Measurements from ENCODE around the gene ADSS1. TPM values are rescaled to one million over a fixed set of nuclear protein-coding genes. Genes with fewer than 3 reads are reported as not detected.
A peak's percentile ranks its signal among the peaks of the same experiment; 100 is the strongest.

Gene ADSS1
- total RNA-seq, 4 donors from 2014 or later: 5.1 to 32.2 (median 8.8) TPM

DNA sequence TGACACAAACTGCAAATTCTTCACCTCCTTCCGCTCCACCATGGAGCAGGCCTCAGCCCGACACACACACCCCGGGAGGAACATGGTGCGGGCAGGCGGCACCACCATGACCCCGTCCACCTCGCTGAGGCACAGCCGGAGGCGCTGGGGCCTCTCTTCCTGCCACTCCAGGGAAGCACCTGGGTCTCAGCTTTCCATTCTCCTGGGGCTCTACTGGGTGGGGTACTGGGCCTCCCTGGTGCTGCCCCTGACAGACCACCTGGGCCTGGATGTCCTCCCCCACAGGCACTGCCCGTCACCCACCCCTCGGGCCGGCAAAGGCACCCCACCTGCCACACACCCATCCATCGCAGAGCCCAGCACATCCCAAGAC lies 61.7 kb downstream of the ADSS1 start:
- Histone ChIP-seq H3K9me3 (no peaks in the 10 kb centered on the region), H3K36me3 (peaks cover 0 to 59% of the 10 kb centered on the region in 2 donors), H3K27ac (no peak overlapping the region), H3K27me3 (no peaks in the 10 kb centered on the region), H3K4me3 (no peak overlapping the region), H3K4me1 (peaks cover 0 to 99% (median 25%) of the 10 kb centered on the region in 3 donors)
- ATAC-seq: no peak
- WGBS, 2 donors (ENCODE audit: low coverage in 1 of 2): 86% methylated on average over 8 of the region's 13 CpGs; no CpG with 5 or more reads in 1 of the 2 donors
- no peak for TF ChIP-seq EP300 (IDR thresholded peaks at IDR 0.05)
- no peak for TF ChIP-seq POLR2AphosphoS5 (IDR thresholded peaks at IDR 0.05)
- no peak for TF ChIP-seq POLR2A (IDR thresholded peaks at IDR 0.05)
- TF ChIP-seq, protein P1, sequence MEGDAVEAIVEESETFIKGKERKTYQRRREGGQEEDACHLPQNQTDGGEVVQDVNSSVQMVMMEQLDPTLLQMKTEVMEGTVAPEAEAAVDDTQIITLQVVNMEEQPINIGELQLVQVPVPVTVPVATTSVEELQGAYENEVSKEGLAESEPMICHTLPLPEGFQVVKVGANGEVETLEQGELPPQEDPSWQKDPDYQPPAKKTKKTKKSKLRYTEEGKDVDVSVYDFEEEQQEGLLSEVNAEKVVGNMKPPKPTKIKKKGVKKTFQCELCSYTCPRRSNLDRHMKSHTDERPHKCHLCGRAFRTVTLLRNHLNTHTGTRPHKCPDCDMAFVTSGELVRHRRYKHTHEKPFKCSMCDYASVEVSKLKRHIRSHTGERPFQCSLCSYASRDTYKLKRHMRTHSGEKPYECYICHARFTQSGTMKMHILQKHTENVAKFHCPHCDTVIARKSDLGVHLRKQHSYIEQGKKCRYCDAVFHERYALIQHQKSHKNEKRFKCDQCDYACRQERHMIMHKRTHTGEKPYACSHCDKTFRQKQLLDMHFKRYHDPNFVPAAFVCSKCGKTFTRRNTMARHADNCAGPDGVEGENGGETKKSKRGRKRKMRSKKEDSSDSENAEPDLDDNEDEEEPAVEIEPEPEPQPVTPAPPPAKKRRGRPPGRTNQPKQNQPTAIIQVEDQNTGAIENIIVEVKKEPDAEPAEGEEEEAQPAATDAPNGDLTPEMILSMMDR (IDR thresholded peaks at IDR 0.05): no peak

DNA sequence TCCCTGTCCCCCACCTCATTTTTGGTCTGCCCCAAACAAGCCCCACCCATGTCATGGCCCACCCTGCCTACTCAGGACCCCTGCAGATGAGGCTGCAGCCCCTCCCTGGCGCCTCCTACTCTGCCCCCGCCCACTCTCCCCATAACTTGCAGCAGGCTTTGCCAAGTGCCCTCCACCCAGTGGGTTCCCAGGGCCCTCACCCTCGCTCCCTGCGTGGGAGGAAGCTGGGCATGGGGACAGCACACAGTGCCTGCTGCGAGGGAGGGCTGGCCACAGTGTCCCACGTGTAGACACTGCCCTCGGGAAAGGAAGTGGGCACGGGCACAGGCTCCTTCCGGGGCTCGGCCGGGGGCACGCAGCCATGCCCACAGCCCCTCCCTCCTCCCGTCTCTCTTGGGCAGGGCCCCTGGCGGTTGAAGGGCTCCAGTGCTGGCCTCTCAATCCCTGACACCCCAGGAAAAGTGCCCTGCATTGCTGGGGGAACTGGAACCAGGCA lies 62.1 kb downstream of the ADSS1 start:
- Histone ChIP-seq H3K27ac (no peak overlapping the region), H3K36me3 (peaks cover 0 to 63% of the 10 kb centered on the region in 2 donors), H3K4me3 (no peak overlapping the region), H3K27me3 (no peaks in the 10 kb centered on the region), H3K9me3 (no peaks in the 10 kb centered on the region), H3K4me1 (peaks cover 0 to 99% (median 25%) of the 10 kb centered on the region in 3 donors)
- WGBS, 2 donors (ENCODE audit: low coverage in 1 of 2): no CpG with 5 or more reads among the region's 14 CpGs
- TF ChIP-seq, protein P1 (IDR thresholded peaks at IDR 0.05): no peak
- TF ChIP-seq EP300 (IDR thresholded peaks at IDR 0.05) (no peak), POLR2A (IDR thresholded peaks at IDR 0.05) (no peak), POLR2AphosphoS5 (IDR thresholded peaks at IDR 0.05) (no peak)
- peak; percentile 46 for ATAC-seq

DNA sequence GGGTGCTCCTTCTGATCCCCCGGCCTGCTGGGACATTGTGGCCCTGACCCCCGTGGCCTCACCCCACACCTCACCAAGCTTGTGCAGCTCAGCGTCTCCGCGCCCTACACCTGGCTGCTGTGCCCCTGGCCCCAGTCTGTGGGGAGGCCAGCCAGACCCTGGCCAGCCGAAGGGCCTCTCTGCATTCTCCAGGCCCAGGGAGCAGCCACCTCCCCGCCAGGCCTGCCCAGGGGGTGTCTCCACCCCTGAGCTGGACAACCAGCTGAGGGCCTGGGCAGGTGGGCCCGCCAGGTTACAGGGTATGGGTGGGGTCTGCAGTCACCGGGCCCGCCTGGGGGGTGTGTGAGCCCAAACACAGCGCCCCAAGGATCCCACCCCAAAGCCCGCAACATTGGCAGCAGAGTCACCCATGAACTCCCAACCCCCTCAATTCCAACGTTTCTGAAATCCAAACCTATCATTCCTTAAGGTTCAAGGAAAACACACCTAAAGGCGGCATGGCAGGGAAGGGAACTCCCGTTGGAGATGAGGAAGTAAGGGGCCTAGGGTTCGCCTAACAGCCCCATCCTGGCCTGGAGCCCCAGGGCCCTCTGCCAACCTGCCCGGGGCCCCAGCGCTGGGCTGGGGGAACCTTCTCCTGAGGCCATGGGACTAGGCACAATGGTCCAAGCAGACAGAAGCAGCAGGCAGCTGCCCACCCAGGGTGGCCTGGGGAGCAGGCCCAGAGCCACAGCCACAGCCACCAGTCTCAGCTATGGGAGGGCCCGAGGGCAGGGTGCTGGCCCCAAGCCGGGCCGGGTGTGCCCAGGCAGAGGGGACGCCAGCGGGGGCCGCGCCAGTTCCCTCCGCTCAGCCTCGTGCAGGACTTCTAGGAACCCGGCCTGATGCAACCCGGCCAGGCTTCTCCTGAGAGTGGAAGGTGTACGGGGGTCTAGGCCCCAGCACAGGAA lies 63.0 kb downstream of the ADSS1 start:
- Histone ChIP-seq H3K9me3 (no peaks in the 10 kb centered on the region), H3K4me1 (peaks cover 0 to 99% (median 27%) of the 10 kb centered on the region in 3 donors), H3K27ac (peak overlapping the region in 1 of 4 donors; percentile 38), H3K4me3 (no peak overlapping the region), H3K27me3 (no peaks in the 10 kb centered on the region), H3K36me3 (peaks cover 0 to 65% of the 10 kb centered on the region in 2 donors)
- no peak for ATAC-seq
- TF ChIP-seq EP300 (IDR thresholded peaks at IDR 0.05): no peak
- no peak for TF ChIP-seq POLR2AphosphoS5 (IDR thresholded peaks at IDR 0.05)
- 17 to 100% methylated on average over 1 of the region's 30 CpGs for WGBS, 2 donors (ENCODE audit: low coverage in 1 of 2)

DNA sequence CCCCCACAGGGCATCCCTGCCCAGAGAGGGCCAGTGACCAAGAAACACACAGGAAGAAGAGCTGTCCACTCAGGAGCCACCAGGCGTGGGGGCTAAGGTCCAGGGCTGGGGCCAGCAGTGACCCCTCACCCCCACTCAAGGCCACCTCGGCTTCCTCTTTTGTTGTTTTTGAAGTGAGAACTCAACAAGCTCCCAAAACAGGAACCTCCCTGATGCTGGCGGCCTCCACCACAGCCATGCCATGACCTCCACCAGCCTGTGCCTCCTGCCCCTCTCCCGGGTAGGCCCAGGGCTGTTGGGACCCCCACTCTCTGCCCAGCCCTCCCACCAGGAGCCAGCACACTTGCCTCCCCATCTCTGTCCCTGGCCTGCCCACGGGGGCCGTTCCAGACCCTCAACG lies 63.7 kb downstream of the ADSS1 start:
- peak overlapping the region in 1 of 4 donors; percentile 38 for H3K27ac ChIP-seq

More for the DNA sequence above, 63.7 kb downstream of the ADSS1 start:
- ATAC-seq: no peak
- Histone ChIP-seq H3K9me3 (no peaks in the 10 kb centered on the region), H3K27me3 (no peaks in the 10 kb centered on the region), H3K4me3 (no peak overlapping the region), H3K36me3 (peaks cover 0 to 68% of the 10 kb centered on the region in 2 donors), H3K4me1 (peaks cover 0 to 99% (median 35%) of the 10 kb centered on the region in 3 donors)
- no peak for TF ChIP-seq POLR2A (IDR thresholded peaks at IDR 0.05)
- TF ChIP-seq, protein P1 (IDR thresholded peaks at IDR 0.05): no peak
- TF ChIP-seq POLR2AphosphoS5 (IDR thresholded peaks at IDR 0.05): no peak
- WGBS, 2 donors (ENCODE audit: low coverage in 1 of 2): 100% methylated on average over 1 of the region's 7 CpGs; no CpG with 5 or more reads in 1 of the 2 donors
